GM19099 (cell line): ENCODE results near the gene RGS6.

ENCODE experiments used
- POLR2A ChIP-seq: IDR thresholded peaks from 3 replicates; pipeline ENCODE4 v1.6.1; 2011; ENCODE audit warnings: low read depth; ENCODE audit not compliant: insufficient read length; ENCODE audit errors: extremely low read depth

RGS6 gene

DNA sequence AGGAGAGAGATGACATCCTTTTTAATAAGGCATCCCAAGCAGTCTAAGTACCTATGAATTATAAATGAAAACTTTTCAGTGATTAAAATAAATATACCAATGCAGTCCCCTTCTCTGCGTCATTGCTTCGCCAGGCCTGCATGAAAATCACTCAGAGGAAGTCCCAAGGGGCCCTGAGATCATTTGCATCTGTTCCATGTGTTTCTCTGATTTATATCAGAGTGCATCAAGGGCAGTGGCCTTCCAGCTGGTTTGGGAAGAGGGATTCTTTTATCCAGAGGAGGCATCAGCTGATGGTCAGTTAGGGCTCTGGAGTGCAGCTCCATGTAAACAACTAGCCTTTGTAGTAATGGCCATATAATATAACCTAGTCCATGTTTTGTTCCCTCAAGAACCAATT is 210.1 kb downstream of the RGS6 start:
- TF ChIP-seq POLR2A = no peak

DNA sequence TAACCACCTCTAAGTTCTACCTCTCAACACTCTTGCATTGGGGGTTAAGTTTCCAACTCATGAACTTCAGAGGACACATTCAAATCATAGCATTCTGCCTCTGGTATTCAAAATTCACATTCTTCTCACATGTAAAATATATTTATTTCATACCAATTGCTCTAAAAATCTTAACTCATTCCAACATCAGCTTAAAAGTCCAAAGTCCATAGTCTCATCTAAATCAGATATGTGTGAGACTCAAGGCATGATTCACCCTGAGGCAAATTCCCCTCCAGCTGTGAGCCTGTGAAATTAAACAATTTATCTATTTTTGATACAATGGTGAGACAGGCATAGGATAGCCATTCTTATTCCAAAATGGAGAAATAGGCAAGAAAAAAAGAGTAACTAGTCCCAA is 214.0 kb downstream of the RGS6 start:
- TF ChIP-seq POLR2A = no peak

DNA sequence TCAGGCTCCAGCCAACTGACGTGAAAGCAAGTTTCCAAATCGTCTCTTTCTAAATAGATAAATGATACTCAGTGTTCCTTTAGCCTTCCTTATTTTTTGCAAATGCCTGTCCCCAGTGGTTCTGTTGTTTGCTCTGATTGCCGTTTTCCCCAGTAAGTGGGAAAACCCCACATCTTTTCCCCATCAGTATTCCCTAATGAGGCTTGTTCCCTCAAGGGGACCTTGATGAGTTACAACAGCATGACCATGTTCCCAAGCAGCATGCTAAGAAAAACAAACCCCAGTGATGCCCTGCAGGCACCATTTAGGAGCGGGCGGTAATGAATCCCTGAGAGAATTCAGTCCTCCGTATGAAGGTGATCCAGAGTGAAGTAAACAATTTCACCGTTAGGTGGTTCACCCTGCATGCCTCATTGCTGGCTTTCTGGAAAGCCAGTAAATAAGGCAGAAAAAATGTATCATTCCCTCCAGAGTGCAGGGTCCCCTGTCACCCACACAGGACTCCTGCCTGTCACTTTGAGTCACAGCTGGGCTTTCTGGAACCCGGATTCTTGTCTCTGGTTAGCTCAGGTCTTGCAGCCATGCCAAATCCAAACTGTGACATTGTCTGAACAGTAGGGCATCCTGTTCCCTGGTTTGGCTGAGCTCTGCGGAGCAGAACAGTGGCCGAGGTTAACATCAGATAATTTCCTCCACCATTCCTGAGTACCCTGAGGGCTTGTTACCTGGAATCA is 222.6 kb downstream of the RGS6 start:
- TF ChIP-seq POLR2A = no peak

DNA sequence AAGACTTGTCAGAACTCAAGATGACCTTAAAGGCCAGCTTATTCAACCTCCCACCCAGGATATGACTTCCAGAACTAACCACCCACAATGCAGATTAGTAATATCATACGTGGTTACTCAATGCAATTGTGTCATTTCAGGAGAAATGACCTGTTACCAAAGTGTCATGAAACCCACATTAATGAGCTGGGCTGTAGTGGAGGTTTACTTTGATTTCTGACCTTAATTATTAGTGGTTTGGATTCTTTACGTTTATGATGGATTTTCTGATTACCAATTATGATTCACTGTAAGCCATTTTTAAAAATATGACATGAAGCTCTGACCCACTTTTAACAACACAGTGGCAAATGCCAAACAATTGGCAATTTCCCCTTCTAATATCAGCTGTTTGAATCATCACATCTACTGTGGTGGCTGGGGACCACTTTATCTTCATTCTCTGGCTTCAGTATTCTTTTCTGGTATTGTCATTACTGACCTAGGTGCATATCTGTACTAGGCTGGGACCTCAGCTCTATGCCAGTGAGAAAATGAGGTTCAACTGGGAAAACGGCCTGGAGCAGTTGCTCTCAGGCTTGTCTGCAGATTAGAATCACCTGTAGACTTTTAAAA is 223.3 kb downstream of the RGS6 start:
- TF ChIP-seq POLR2A = no peak

DNA sequence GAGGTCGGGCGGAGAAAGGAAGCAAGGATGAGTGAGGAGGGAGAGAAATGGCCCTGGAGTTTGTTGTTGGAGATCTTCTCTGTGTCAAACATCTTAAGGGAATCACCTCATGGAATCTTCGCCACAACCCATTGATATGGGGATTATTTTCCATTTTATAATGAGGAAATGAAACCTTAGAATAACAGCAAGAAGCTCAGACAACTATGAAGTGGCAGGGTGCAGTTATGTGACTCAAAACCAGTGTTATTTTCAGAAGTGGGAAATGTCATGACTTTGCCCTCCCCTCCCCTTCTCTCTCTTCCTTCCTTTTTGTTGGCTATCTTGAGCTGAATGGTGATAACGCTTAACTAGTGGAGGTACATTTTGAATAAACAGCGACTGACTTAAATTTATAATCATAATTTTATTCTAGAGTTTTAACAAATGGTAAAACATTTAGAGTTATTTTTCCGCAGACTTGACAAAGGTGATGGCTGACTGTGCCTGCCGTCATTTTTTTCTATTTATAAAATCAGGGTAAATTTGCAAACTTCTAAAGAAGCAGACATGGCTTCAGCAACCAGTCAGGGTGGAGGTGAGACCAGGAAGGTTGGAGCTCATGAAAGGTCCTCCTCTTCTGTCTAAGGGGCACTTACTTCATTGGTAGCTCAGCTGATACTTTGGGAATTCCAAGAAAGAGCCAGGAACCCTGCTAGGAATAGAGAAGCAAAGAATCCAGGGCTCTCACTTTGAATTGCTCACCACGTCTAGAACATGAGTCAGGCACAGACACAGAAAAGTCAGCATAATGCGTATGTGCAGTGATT is 232.4 kb downstream of the RGS6 start:
- no peak for TF ChIP-seq POLR2A

DNA sequence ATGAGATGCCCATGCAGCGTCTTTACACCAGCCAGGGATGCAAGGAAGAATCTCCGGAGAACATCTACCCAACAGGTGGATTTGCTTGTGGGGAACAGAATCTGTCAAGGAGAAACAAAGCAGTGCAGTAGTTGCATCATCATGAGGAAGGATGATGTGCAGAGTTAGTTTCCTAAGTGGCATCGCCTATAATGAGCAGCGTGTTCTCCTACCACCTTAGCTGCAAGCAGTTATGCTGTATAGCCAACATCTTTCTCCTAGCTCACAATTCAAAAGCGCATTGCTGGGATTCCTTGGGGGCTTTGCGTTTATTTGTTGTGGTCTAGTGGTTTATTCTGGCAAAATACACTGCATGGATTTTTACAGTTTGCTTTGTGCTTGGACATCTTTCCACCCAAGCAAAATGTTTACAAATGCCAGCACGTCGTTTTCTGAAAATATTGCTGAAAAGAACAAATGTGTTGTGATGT is 233.0 kb downstream of the RGS6 start:
- TF ChIP-seq POLR2A = no peak

DNA sequence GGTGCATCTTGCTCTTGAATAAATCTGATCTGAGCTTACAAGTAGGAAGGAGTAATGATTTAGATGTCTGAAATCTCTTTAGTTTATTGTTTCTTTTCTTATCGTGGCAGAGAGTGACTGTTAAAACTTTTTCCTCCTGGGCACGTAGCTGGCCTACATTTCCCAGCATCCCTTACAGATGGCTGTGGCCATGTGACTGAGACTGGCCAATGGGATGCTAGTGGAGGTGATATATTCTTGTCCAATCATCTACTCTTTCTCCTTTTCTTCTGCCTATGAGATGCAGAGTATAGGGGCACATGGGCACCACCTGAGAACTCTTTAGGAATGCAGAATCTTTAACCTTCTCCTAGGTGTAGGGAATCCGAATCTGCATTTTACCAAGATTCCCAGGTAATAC is 237.3 kb downstream of the RGS6 start:
- no peak for TF ChIP-seq POLR2A

DNA sequence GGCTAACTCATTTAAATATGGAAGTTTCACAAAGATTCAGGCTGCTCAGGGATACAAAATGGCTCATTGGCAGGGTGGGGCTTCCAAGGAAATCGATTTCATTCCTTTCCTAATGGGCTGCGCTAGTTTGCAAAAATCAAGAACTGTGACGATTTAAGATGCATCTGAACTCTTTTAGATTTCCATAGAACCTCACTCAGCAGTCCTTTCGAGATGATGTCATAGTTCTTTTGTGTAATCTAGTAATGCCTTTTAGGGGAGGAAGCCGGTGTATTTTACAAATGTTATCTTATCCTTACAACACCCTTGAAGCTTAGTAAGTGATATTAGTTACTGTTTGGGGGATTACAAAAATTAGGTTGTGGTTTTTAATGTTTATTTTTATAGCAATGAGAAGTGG is 239.8 kb downstream of the RGS6 start:
- no peak for TF ChIP-seq POLR2A

DNA sequence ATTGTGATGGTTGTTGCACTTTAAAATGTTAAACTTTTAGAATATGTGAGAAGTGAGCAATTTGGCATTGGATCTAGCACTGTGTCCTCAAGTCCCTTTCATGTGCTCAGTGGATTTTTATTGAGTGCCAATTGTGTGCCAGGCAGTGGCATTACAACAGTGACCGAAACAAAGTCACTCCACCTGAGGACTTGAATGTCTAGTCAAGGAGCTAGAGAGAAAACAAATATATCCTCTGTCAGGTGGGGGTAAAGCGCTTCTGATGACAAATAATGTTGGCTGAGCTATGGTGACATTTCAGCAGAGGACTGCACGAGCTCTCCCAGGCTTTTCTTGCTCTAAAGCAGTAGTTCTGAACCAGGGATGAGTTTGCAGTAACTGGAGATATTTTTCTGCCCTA is 240.4 kb downstream of the RGS6 start:
- no peak for TF ChIP-seq POLR2A

DNA sequence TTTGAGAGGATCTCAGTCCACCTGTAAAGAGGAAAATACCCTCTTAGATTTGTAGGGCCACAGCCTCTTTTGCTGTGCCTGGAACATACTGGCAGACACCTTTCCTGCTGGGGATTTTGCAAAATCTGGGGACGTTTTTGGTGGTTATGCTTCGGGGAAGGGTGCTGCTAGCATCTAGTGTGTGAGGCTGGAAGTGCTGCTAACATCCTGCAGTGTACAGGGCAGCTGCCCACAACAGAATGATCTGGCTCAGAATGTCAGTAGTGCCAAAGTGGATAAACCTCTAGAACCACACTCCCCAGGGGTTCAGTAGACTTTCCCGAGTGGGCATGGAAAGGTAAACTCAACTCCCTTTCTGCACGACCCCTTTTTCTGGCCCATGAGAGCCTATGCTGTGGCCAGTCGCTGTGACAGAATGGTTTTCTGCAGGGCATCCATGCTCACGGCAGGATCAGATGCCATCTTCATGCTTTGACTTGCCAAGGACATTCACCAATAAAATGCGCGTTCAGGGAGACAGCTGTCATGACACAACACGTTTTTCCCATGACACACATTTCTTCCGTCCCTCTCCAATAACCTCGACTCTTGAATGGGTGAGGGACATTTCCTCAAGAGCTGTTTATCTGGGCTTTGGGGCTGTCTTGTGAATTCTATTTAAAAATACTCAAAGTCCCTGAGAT is 240.9 kb downstream of the RGS6 start:
- no peak for TF ChIP-seq POLR2A

DNA sequence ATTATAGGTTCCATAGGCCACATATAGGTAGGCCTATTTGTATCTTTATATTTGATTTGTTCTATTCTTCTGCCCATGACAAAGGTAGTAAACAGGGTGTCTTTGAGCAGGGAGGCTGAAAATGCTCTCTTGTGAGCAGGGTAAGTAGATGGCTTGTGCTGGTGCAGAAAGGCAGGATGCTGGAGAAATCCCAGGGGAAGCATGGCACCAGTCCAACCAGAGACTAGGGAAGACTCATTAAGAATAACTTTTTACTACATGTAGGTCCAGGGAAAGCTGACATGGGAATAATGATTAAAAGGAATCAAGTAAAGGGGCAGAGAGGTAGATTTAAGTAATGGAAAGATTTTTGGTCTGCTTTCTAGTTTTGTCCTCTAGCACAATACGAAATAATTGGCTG is 245.0 kb downstream of the RGS6 start:
- TF ChIP-seq POLR2A = no peak

DNA sequence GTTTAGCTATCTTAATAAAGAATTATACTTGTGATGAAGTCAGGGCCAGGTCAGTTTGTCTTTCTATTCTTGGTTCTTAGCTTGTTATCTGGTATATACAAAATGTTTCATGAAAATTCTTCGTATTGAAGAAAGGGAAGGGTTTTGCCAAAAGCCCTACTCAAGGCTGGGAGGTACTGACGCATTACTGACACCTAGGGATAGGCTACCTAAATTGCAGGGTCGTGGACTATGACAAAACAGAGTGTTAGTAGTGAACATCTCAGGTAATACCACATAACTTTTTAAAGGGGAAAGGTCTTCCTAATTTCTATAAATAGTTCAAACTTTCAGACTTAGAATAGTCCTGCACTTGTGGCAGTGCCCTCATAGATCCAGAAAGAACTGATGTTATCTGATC is 246.3 kb downstream of the RGS6 start:
- TF ChIP-seq POLR2A = no peak

DNA sequence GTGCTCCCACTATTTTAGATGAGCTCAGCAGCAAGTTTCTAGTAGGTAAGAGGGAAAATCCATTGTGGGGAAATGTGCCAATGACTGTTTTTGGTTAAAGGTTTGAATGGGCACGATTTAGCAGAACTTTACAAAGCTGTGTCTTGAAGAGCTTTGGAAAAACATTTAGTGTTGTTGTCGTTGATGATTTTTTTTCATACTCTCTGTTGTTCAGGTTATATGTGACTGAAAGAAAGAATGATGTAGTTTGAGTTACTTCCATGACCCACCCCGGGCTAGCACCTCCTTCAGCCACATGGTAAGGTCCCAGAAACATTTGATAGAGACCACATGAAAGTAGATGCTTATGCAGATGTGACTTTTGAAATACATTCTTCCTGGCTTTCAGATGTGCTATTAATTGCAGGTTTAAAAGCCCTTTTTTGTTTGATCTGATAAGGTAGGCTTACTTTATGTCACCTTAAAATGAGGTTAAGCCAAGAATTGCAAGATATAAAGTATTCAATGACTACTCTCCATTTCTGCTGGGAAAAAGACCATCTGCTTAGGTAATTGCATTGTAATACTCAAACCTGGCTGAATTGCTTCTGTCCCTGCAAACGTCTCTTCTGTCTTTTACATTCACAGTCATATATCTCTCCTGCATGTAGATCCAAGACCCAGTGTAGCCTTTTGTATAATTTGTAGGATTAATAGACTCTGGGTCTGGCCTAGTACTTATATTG is 250.6 kb downstream of the RGS6 start:
- TF ChIP-seq POLR2A = no peak

DNA sequence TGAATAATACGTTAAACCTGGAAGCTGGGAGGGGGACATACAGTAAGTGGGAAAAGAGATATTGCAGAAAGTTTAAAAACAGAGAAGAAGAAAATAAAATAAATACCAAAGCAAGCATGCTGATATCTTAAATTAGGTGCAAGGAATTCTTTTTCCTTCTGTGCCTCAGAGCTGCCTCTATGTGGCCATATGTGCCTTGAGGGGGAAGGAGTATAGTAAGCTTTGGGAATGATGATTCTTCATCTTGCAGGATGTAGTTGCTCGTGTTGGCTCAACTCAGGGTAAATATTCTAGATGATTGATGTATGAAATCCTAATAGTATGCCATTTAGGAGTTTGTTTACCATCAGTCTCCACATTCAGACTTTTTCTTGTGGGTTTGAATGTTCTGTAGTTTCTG is 251.4 kb downstream of the RGS6 start:
- no peak for TF ChIP-seq POLR2A

DNA sequence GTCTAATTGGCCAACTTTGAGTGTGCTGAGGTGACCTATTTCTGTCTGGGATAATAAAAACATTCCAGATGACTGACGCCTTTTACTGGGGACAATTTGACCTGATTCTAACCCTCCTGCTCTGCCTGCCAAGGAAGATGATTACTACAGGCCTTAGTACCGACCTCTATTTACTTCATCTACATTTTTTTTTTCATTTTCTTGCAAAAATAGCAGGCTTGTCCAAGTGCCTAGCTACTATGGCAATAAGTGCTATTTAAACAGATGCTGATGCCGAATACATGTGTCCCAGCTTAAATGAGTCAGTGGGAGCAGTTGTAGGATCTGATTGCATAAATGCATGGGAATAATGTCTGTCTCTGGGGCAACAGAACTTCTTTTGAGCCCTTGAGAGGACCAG is 254.3 kb downstream of the RGS6 start:
- no peak for TF ChIP-seq POLR2A
